Measurements from ENCODE around the gene SLC35E2B. TPM values are rescaled to one million over a fixed set of nuclear protein-coding genes. Genes with fewer than 3 reads are reported as not detected.
A peak's percentile ranks its signal among the peaks of the same experiment; 100 is the strongest.

Gene SLC35E2B
- total and polyA plus RNA-seq, 2 of the 13 experiments (the other 11 are each of a cell fraction or from before 2014, with no cell fraction given): 14.1 to 19.7 TPM

DNA sequence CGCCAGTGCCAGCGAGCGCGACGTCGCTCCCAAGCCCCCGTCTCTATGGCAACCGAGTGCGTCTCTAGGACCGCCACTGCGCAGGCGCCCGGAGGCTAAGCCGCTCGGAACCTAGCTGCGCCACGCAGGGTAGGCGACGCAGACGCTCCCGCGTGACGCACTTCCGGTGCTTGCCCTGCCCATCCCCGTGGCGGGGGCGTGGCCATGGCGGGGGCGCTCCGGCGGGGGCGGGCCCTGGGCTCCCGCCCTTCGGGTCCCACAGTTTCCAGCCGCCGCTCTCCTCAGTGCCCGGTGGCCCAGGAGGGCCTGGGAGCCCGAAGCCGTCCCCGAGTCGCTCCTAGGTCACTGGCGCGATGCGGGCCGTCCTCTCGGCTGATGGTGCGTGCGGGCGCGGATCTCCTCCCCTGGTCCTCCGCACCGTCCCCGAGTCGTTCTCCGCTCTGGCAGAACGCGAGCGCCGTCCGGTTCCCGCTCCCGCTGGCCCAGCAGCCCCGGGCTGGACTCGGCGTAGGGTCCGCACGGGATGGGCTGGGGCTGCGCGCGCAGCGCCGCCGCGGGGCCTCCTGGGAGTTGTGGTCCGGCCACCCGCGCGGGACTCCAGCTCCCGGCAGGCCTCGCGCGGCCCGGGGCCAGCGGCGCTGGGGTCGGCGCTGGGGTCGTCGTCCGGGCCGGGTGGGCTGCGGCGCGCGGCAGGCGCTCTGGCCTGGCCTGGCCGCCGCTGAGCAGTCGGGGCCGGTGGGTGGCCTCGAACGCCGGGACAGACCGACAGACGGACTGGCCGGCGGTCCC lies 77.1 kb downstream of the SLC35E2B start, which contains the start of gene MIB2 (continued):
- TF ChIP-seq, protein P1, sequence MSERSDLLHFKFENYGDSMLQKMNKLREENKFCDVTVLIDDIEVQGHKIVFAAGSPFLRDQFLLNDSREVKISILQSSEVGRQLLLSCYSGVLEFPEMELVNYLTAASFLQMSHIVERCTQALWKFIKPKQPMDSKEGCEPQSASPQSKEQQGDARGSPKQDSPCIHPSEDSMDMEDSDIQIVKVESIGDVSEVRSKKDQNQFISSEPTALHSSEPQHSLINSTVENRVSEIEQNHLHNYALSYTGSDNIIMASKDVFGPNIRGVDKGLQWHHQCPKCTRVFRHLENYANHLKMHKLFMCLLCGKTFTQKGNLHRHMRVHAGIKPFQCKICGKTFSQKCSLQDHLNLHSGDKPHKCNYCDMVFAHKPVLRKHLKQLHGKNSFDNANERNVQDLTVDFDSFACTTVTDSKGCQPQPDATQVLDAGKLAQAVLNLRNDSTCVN (CRISPR knock-in tag; IDR thresholded peaks at IDR 0.05; ENCODE audit: borderline replicate concordance): peak; percentile 49; the same call in 1 of the 2 replicates
- TF ChIP-seq, protein P2, sequence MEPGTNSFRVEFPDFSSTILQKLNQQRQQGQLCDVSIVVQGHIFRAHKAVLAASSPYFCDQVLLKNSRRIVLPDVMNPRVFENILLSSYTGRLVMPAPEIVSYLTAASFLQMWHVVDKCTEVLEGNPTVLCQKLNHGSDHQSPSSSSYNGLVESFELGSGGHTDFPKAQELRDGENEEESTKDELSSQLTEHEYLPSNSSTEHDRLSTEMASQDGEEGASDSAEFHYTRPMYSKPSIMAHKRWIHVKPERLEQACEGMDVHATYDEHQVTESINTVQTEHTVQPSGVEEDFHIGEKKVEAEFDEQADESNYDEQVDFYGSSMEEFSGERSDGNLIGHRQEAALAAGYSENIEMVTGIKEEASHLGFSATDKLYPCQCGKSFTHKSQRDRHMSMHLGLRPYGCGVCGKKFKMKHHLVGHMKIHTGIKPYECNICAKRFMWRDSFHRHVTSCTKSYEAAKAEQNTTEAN (CRISPR knock-in tag; conservative IDR thresholded peaks at IDR 0.05): no peak
- TF ChIP-seq ZSCAN31 (CRISPR knock-in tag; IDR thresholded peaks at IDR 0.05; ENCODE audit: low read depth) (no peak; the same call in none of the 2 replicates), ZFX (CRISPR knock-in tag; IDR thresholded peaks at IDR 0.05; ENCODE audit: low read depth) (peak; percentile 93), ZNF251 (CRISPR knock-in tag; IDR thresholded peaks at IDR 0.05) (no peak), TBL1XR1 (IDR thresholded peaks at IDR 0.05; ENCODE audit: borderline replicate concordance, low read length, partially characterized antibody) (no peak), ZNF556 (CRISPR knock-in tag; IDR thresholded peaks at IDR 0.05; ENCODE audit: borderline replicate concordance) (peak; percentile 96), TCF7L2 (IDR thresholded peaks at IDR 0.05; ENCODE audit: low read depth, low read length) (no peak), GATAD2A (CRISPR knock-in tag; IDR thresholded peaks at IDR 0.05) (no peak), ZNF354B (CRISPR knock-in tag; IDR thresholded peaks at IDR 0.05) (no peak), SALL2 (CRISPR knock-in tag; IDR thresholded peaks at IDR 0.05) (peak; percentile 71; the same call in 1 of the 2 replicates)
- TF ChIP-seq, protein P3, sequence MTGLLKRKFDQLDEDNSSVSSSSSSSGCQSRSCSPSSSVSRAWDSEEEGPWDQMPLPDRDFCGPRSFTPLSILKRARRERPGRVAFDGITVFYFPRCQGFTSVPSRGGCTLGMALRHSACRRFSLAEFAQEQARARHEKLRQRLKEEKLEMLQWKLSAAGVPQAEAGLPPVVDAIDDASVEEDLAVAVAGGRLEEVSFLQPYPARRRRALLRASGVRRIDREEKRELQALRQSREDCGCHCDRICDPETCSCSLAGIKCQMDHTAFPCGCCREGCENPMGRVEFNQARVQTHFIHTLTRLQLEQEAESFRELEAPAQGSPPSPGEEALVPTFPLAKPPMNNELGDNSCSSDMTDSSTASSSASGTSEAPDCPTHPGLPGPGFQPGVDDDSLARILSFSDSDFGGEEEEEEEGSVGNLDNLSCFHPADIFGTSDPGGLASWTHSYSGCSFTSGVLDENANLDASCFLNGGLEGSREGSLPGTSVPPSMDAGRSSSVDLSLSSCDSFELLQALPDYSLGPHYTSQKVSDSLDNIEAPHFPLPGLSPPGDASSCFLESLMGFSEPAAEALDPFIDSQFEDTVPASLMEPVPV (CRISPR knock-in tag; IDR thresholded peaks at IDR 0.05): peak; percentile 72; the same call in 1 of the 2 replicates
- TF ChIP-seq, protein P4, sequence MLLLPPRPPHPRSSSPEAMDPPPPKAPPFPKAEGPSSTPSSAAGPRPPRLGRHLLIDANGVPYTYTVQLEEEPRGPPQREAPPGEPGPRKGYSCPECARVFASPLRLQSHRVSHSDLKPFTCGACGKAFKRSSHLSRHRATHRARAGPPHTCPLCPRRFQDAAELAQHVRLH (CRISPR knock-in tag; IDR thresholded peaks at IDR 0.05; ENCODE audit: borderline replicate concordance, low read depth): peak; percentile 77; the same call in 1 of the 2 replicates
- TF ChIP-seq, protein P5, sequence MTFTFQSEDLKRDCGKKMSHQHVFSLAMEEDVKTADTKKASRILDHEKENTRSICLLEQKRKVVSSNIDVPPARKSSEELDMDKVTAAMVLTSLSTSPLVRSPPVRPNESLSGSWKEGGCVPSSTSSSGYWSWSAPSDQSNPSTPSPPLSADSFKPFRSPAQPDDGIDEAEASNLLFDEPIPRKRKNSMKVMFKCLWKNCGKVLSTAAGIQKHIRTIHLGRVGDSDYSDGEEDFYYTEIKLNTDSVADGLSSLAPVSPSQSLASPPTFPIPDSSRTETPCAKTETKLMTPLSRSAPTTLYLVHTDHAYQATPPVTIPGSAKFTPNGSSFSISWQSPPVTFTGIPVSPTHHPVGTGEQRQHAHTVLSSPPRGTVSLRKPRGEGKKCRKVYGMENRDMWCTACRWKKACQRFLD (CRISPR knock-in tag; IDR thresholded peaks at IDR 0.05; ENCODE audit: borderline replicate concordance): 0 out of 2 replicates have a peak, but pooled peaks have one; percentile 56
- TF ChIP-seq, protein P6, sequence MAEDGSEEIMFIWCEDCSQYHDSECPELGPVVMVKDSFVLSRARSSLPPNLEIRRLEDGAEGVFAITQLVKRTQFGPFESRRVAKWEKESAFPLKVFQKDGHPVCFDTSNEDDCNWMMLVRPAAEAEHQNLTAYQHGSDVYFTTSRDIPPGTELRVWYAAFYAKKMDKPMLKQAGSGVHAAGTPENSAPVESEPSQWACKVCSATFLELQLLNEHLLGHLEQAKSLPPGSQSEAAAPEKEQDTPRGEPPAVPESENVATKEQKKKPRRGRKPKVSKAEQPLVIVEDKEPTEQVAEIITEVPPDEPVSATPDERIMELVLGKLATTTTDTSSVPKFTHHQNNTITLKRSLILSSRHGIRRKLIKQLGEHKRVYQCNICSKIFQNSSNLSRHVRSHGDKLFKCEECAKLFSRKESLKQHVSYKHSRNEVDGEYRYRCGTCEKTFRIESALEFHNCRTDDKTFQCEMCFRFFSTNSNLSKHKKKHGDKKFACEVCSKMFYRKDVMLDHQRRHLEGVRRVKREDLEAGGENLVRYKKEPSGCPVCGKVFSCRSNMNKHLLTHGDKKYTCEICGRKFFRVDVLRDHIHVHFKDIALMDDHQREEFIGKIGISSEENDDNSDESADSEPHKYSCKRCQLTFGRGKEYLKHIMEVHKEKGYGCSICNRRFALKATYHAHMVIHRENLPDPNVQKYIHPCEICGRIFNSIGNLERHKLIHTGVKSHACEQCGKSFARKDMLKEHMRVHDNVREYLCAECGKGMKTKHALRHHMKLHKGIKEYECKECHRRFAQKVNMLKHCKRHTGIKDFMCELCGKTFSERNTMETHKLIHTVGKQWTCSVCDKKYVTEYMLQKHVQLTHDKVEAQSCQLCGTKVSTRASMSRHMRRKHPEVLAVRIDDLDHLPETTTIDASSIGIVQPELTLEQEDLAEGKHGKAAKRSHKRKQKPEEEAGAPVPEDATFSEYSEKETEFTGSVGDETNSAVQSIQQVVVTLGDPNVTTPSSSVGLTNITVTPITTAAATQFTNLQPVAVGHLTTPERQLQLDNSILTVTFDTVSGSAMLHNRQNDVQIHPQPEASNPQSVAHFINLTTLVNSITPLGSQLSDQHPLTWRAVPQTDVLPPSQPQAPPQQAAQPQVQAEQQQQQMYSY (CRISPR knock-in tag; IDR thresholded peaks at IDR 0.05): peak; percentile 79
- TF ChIP-seq, protein P7, sequence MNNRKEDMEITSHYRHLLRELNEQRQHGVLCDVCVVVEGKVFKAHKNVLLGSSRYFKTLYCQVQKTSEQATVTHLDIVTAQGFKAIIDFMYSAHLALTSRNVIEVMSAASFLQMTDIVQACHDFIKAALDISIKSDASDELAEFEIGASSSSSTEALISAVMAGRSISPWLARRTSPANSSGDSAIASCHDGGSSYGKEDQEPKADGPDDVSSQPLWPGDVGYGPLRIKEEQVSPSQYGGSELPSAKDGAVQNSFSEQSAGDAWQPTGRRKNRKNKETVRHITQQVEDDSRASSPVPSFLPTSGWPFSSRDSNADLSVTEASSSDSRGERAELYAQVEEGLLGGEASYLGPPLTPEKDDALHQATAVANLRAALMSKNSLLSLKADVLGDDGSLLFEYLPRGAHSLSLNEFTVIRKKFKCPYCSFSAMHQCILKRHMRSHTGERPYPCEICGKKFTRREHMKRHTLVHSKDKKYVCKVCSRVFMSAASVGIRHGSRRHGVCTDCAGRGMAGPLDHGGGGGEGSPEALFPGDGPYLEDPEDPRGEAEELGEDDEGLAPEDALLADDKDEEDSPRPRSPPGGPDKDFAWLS (CRISPR knock-in tag; IDR thresholded peaks at IDR 0.05; ENCODE audit: borderline replicate concordance): 0 out of 2 replicates have a peak, but pooled peaks have one; percentile 66

Measured in HepG2 (cell line).